ENCODE data around the gene SLC9A5.

The SLC9A5 gene

DNA sequence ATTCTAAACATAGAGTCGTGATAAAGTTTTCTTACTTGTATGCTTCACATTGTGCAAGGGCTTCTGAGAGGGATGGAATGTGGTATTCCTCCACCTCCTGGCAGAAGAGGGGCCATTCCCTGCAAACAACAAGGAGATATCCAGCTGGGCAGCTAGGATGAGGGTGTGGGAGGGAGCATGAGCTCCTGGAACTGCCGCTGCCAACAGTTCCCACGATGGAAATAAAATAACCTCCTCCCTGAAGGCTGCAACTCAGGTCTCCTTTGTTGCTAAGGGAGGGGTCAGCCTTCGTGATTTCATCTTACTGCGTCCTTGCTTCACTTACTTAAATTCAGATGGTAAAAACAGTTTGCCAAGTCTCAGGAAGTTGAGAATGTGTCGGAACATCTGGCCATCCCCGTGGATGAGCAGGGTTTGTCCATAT lies 46.2 kb downstream of the SLC9A5 start:
- TF ChIP-seq YY1 (IDR thresholded peaks at IDR 0.05; ENCODE audit: insufficient read depth, insufficient read length) (no peak), ZNF274 (IDR thresholded peaks at IDR 0.05; ENCODE audit: low read depth, low read length) (no peak)
- no peaks in the 10 kb centered on the region for H3K9me3 ChIP-seq (ENCODE audit: insufficient read depth, low read length)

DNA sequence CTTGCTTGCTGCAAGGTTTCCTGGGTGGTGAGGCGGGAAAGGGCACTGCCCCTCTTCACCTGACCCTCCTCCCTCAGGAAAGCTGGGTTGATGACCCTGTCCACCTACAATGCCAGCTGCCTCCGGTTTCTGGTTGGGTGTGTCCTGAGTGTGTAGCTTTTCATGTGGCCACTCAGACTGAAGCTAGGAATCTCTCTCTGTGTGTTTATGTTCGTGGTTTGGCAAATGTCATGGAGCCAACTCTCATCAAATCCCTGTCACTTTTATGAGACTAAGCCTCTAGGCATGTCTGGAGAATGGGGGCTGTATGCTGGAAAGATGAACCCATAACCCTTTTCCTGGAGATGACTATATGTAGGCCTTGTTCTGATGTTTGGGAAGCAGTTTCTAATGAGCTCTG lies 47.6 kb downstream of the SLC9A5 start:
- Histone ChIP-seq H3K9me3 (ENCODE audit: insufficient read depth, low read length) (no peaks in the 10 kb centered on the region), H3K4me3 (ENCODE audit: insufficient read length, low read depth) (no peak overlapping the region), H3K27me3 (ENCODE audit: insufficient read depth, insufficient read length) (no peaks in the 10 kb centered on the region), H3K4me1 (ENCODE audit: insufficient read depth, insufficient read length) (peaks cover 3% of the 10 kb centered on the region), H3K36me3 (ENCODE audit: insufficient read depth, insufficient read length, low read length) (no peaks in the 10 kb centered on the region), H3K9ac (ENCODE audit: insufficient read length, low read depth) (no peak overlapping the region)
- TF ChIP-seq SUZ12 (IDR thresholded peaks at IDR 0.05; ENCODE audit: extremely low read depth, insufficient read depth, insufficient read length) (no peak), YY1 (IDR thresholded peaks at IDR 0.05; ENCODE audit: insufficient read depth, insufficient read length) (no peak), ZNF274 (IDR thresholded peaks at IDR 0.05; ENCODE audit: low read depth, low read length) (no peak)
- no peak for DNase-seq (ENCODE audit: low read depth, low spot score)

More for the DNA sequence above, 46.2 kb downstream of the SLC9A5 start:
- Histone ChIP-seq H3K36me3 (ENCODE audit: insufficient read depth, insufficient read length, low read length) (no peaks in the 10 kb centered on the region), H3K27me3 (ENCODE audit: insufficient read depth, insufficient read length) (no peaks in the 10 kb centered on the region), H3K4me3 (ENCODE audit: insufficient read length, low read depth) (no peak overlapping the region), H3K4me1 (ENCODE audit: insufficient read depth, insufficient read length) (no peaks in the 10 kb centered on the region), H3K9ac (ENCODE audit: insufficient read length, low read depth) (no peak overlapping the region)
- DNase-seq (ENCODE audit: low read depth, low spot score): no peak

DNA sequence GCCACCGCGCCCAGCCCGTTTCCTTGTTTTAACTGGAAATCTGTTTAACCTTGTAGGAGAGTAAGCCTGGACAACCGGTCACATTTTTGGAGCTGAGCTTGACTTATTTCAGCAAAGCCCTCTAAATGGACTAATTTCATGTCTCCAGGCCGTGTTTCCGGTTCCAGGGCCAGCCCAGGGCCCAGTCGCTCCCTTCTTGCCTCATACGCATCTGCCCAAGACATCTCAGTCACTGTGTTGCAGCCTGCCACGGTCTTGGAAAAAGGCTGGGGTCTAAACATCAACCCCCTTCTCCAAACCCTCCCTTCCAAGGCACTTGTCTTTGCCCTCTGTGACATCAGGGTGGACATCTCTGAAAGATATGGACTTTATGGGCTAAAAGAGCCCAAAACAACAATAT lies 49.5 kb downstream of the SLC9A5 start:
- no peak for TF ChIP-seq SUZ12 (IDR thresholded peaks at IDR 0.05; ENCODE audit: extremely low read depth, insufficient read depth, insufficient read length)
- no peak for TF ChIP-seq ZNF274 (IDR thresholded peaks at IDR 0.05; ENCODE audit: low read depth, low read length)
- no peak for TF ChIP-seq YY1 (IDR thresholded peaks at IDR 0.05; ENCODE audit: insufficient read depth, insufficient read length)
- Histone ChIP-seq H3K4me1 (ENCODE audit: insufficient read depth, insufficient read length) (peaks cover 15% of the 10 kb centered on the region), H3K27me3 (ENCODE audit: insufficient read depth, insufficient read length) (no peaks in the 10 kb centered on the region)

DNA sequence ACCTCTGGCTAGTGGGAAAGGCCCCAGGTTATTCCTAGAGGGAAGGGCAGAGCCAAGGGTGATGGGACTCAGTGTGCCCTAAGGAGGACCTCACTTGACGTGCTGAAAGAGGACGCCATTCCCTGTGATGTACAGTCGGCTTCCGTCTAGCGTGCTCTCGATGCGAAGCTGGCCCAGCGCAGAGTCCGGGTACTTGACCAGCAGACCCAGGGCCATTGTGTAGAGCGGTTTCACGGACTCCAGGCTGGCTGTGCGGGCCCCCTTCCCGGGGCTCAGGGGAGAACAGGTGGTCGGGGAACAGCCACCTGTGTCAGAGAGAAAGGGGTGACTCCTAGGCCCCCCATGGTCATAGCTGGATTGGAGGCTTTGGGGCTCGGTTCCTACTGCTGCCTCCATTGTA lies 50.5 kb downstream of the SLC9A5 start:
- Histone ChIP-seq H3K36me3 (ENCODE audit: insufficient read depth, insufficient read length, low read length) (no peaks in the 10 kb centered on the region), H3K4me3 (ENCODE audit: insufficient read length, low read depth) (no peak overlapping the region)

More for the DNA sequence above, 49.5 kb downstream of the SLC9A5 start:
- Histone ChIP-seq H3K9ac (ENCODE audit: insufficient read length, low read depth) (no peak overlapping the region), H3K4me3 (ENCODE audit: insufficient read length, low read depth) (no peak overlapping the region), H3K36me3 (ENCODE audit: insufficient read depth, insufficient read length, low read length) (no peaks in the 10 kb centered on the region), H3K9me3 (ENCODE audit: insufficient read depth, low read length) (no peaks in the 10 kb centered on the region)
- DNase-seq (ENCODE audit: low read depth, low spot score): no peak

DNA sequence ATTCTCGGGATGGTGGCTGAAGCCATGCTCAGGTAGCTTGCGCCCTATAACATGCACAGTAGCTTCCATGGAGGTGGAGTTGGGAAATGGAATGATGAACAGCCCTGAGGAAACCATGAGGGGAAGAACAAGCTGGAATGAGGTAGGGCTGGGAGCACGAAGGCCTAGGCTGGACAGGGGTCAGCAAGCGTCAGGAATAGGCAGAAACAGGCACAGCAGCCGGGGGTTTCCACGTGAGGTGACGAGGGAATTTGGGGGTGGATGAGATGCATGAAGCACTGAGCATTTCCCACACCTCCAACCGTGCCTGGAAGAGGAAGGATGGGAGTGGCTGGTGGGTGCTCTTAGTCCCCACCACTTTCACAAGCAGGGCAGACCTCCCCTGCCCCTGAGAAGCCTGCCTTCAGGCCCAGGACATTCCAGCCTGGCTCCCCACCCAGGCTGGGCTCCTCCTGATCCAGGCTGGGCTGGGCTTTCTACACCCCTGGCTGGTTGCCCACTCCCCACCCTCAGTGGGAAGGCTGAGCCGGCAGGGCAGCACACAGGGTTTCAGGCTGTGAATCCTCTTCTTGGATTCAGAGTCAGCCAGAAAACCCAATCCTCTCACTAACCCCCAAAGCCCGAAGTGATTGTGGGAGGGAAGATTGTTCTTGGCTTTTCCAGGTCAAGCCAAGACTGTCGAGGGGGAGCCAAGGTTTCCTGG lies 52.5 kb downstream of the SLC9A5 start:
- Histone ChIP-seq H3K9ac (ENCODE audit: insufficient read length, low read depth) (no peak overlapping the region), H3K27me3 (ENCODE audit: insufficient read depth, insufficient read length) (no peaks in the 10 kb centered on the region), H3K4me3 (ENCODE audit: insufficient read length, low read depth) (no peak overlapping the region), H3K9me3 (ENCODE audit: insufficient read depth, low read length) (0 out of 2 replicates have a peak, but pooled peaks cover 3% of the 10 kb centered on the region), H3K36me3 (ENCODE audit: insufficient read depth, insufficient read length, low read length) (no peaks in the 10 kb centered on the region), H3K4me1 (ENCODE audit: insufficient read depth, insufficient read length) (peaks cover 15% of the 10 kb centered on the region)
- no peak for DNase-seq (ENCODE audit: low read depth, low spot score)
- no peak for TF ChIP-seq ZNF274 (IDR thresholded peaks at IDR 0.05; ENCODE audit: low read depth, low read length)
- TF ChIP-seq SUZ12 (IDR thresholded peaks at IDR 0.05; ENCODE audit: extremely low read depth, insufficient read depth, insufficient read length): no peak
- no peak for TF ChIP-seq YY1 (IDR thresholded peaks at IDR 0.05; ENCODE audit: insufficient read depth, insufficient read length)

More for the DNA sequence above, 50.5 kb downstream of the SLC9A5 start:
- Histone ChIP-seq H3K4me1 (ENCODE audit: insufficient read depth, insufficient read length) (peaks cover 15% of the 10 kb centered on the region), H3K27me3 (ENCODE audit: insufficient read depth, insufficient read length) (no peaks in the 10 kb centered on the region), H3K9ac (ENCODE audit: insufficient read length, low read depth) (no peak overlapping the region), H3K9me3 (ENCODE audit: insufficient read depth, low read length) (no peaks in the 10 kb centered on the region)
- no peak for DNase-seq (ENCODE audit: low read depth, low spot score)
- TF ChIP-seq ZNF274 (IDR thresholded peaks at IDR 0.05; ENCODE audit: low read depth, low read length) (no peak), SUZ12 (IDR thresholded peaks at IDR 0.05; ENCODE audit: extremely low read depth, insufficient read depth, insufficient read length) (no peak), YY1 (IDR thresholded peaks at IDR 0.05; ENCODE audit: insufficient read depth, insufficient read length) (no peak)

DNA sequence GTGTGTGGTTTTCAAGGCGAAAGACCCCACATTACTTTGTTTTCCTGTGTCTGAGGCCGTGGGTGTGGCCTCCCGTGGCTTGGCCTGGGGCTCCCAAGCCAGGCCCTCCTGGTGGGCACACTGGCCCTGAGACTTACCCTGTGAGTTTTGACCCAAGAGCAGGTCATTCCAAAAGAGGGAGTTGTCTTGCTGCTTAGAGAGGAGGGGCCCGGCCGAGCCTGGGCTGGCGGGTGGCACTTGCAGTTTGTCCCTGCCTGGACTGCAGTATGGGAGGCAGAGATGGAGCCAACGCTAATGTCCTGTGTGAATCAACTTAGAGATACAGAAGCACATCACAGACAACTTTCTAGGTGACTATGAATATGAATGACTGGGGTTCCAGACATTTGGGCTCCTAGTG lies 53.3 kb downstream of the SLC9A5 start:
- Histone ChIP-seq H3K4me3 (ENCODE audit: insufficient read length, low read depth) (no peak overlapping the region), H3K36me3 (ENCODE audit: insufficient read depth, insufficient read length, low read length) (no peaks in the 10 kb centered on the region), H3K4me1 (ENCODE audit: insufficient read depth, insufficient read length) (peaks cover 15% of the 10 kb centered on the region), H3K9me3 (ENCODE audit: insufficient read depth, low read length) (0 out of 2 replicates have a peak, but pooled peaks cover 3% of the 10 kb centered on the region), H3K27me3 (ENCODE audit: insufficient read depth, insufficient read length) (no peaks in the 10 kb centered on the region), H3K9ac (ENCODE audit: insufficient read length, low read depth) (no peak overlapping the region)
- no peak for DNase-seq (ENCODE audit: low read depth, low spot score)
- TF ChIP-seq SUZ12 (IDR thresholded peaks at IDR 0.05; ENCODE audit: extremely low read depth, insufficient read depth, insufficient read length): no peak
- TF ChIP-seq YY1 (IDR thresholded peaks at IDR 0.05; ENCODE audit: insufficient read depth, insufficient read length): no peak
- TF ChIP-seq ZNF274 (IDR thresholded peaks at IDR 0.05; ENCODE audit: low read depth, low read length): no peak

DNA sequence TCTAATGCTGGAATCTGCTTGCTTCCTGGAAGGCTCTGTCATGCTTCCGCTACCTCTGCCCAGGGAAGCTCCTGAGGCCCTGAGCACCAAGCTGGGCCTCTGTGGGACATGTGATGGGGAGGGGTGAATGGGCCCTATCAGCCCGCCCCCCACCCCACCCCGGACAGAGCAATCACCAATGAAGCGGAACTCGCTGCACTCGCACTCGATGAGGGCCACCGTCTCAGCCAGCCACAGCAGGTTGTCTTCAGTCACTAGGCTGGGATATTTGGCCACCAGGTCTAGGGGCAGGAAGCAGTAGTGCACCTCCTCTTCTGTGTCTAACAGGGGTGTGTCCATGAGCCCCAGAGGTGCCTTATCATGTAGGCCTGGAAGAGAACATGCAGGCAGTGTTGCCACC lies 54.2 kb downstream of the SLC9A5 start:
- TF ChIP-seq ZNF274 (IDR thresholded peaks at IDR 0.05; ENCODE audit: low read depth, low read length): no peak
- TF ChIP-seq YY1 (IDR thresholded peaks at IDR 0.05; ENCODE audit: insufficient read depth, insufficient read length): no peak
- no peak for TF ChIP-seq SUZ12 (IDR thresholded peaks at IDR 0.05; ENCODE audit: extremely low read depth, insufficient read depth, insufficient read length)

More for the DNA sequence above, 54.2 kb downstream of the SLC9A5 start:
- H3K4me1 ChIP-seq (ENCODE audit: insufficient read depth, insufficient read length): peaks cover 15% of the 10 kb centered on the region
- no peaks in the 10 kb centered on the region for H3K36me3 ChIP-seq (ENCODE audit: insufficient read depth, insufficient read length, low read length)
- H3K4me3 ChIP-seq (ENCODE audit: insufficient read length, low read depth): no peak overlapping the region
- no peaks in the 10 kb centered on the region for H3K27me3 ChIP-seq (ENCODE audit: insufficient read depth, insufficient read length)
- no peak overlapping the region for H3K9ac ChIP-seq (ENCODE audit: insufficient read length, low read depth)
- H3K9me3 ChIP-seq (ENCODE audit: insufficient read depth, low read length): 0 out of 2 replicates have a peak, but pooled peaks cover 3% of the 10 kb centered on the region
- no peak for DNase-seq (ENCODE audit: low read depth, low spot score)
